ENCODE results near the gene SSH2.

GRCh38 chr17:29766796-29767327 lies 163.2 kb downstream of the SSH2 start:
- TF ChIP-seq CTCF (IDR thresholded peaks at IDR 0.05) (no peak), POLR2A (IDR thresholded peaks at IDR 0.05) (no peak)

Data from thyroid gland (tissue), 4 donors.